Lower leg skin (tissue), 3 donors: ENCODE data around the gene RNF225.

Experiments used
- POLR2A ChIP-seq, 2 donors: fragments of 450-650 bp; IDR thresholded peaks; one replicate each; pipeline ENCODE4 v1.6.1; 2016 to 2017; ENCODE audit warnings: antibody characterized with exemption in 2 of 2, mild to moderate bottlenecking in 1 of 2, moderate library complexity in 1 of 2
- TF ChIP-seq, protein P1 (sequence below), 3 donors: fragments of 450-650 bp; IDR thresholded peaks; one replicate each; pipeline ENCODE4 v1.5.1; 2016; ENCODE audit warnings: antibody characterized with exemption in 3 of 3, mild to moderate bottlenecking in 3 of 3, moderate library complexity in 2 of 3

DNA sequence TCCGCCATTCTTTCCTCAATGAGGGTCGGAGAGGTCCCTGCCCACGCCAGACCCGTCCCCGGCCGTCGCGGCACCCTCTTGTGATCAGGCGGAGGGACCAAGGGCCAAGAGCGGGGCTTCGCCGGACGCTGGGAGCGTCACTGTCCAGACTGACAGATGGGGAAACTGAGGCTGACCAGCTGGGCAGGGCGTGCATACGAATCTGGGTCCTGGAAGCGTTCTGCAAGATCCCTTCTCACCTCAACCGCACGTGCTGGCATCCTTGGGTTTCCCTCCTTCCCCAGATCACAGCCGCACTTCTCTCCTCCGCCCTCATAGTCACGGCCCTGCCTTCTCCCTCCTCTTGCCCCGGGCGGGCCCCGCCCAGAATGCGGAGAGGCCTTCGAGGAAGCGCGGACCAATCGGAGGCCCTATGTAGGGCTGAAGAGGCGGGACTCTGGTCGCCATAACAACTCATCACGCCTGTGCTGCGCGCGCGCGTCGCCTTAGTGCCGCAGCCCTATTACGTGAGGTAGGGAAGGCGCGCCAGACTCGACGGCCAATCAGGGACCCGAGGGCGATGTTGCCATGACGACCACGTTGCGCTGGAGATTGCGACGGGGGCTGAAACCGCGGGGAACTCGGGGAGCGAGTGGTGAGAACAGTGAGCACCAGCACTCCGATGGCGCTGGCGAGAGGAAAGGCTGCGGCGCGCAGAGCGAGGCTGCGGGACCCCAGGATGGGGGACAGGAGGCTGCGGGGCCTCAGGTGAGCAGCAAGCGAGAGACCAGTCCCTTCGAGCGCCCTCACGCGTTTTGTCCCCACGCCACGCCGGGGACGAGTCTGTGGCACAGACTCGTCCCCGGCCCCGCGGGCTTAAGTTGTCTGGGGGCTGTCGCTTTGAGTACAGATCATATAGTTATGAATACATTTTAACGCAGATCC lies 5.7 kb downstream of the RNF225 start:
- TF ChIP-seq, protein P1, sequence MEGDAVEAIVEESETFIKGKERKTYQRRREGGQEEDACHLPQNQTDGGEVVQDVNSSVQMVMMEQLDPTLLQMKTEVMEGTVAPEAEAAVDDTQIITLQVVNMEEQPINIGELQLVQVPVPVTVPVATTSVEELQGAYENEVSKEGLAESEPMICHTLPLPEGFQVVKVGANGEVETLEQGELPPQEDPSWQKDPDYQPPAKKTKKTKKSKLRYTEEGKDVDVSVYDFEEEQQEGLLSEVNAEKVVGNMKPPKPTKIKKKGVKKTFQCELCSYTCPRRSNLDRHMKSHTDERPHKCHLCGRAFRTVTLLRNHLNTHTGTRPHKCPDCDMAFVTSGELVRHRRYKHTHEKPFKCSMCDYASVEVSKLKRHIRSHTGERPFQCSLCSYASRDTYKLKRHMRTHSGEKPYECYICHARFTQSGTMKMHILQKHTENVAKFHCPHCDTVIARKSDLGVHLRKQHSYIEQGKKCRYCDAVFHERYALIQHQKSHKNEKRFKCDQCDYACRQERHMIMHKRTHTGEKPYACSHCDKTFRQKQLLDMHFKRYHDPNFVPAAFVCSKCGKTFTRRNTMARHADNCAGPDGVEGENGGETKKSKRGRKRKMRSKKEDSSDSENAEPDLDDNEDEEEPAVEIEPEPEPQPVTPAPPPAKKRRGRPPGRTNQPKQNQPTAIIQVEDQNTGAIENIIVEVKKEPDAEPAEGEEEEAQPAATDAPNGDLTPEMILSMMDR (IDR thresholded peaks at IDR 0.05): no peak
- TF ChIP-seq POLR2A (IDR thresholded peaks at IDR 0.05): no peak
